Endothelial cell (in vitro differentiated cells): ENCODE measurements around the gene RCOR1. TPM values are rescaled to one million over a fixed set of nuclear protein-coding genes. Genes with fewer than 3 reads are reported as not detected.
A peak's percentile ranks its signal among the peaks of the same experiment; 100 is the strongest.

ENCODE experiments used
- DNase-seq: peaks from one replicate; pipeline ENCODE4 v3.0.0; 2021; ENCODE audit warnings: low spot score
- H3K27ac Mint-ChIP-seq: one replicate; pipeline ENCODE4 v1.8.0; 2021; ENCODE audit warnings: mixed read lengths, inconsistent platforms; ENCODE audit not compliant: unreplicated experiment
- H3K27me3 Mint-ChIP-seq: one replicate; pipeline ENCODE4 v1.8.0; 2021; ENCODE audit warnings: mild to moderate bottlenecking, moderate library complexity, mixed read lengths, inconsistent platforms; ENCODE audit not compliant: unreplicated experiment
- H3K36me3 Mint-ChIP-seq: one replicate; pipeline ENCODE4 v1.8.0; 2021; ENCODE audit warnings: mild to moderate bottlenecking, low read depth, mixed read lengths, inconsistent platforms; ENCODE audit not compliant: unreplicated experiment
- H3K4me1 Mint-ChIP-seq: one replicate; pipeline ENCODE4 v1.8.0; 2021; ENCODE audit warnings: mild to moderate bottlenecking, mixed read lengths, inconsistent platforms; ENCODE audit not compliant: unreplicated experiment
- H3K4me3 Mint-ChIP-seq: one replicate; pipeline ENCODE4 v1.8.0; 2021; ENCODE audit warnings: mild to moderate bottlenecking, mixed read lengths, inconsistent platforms; ENCODE audit not compliant: unreplicated experiment
- H3K9me3 Mint-ChIP-seq: one replicate; pipeline ENCODE4 v1.8.0; 2021; ENCODE audit warnings: mixed read lengths, inconsistent platforms; ENCODE audit not compliant: unreplicated experiment
- CTCF ChIP-seq: fragments of 200-600 bp; sonication (generic); IDR thresholded peaks from one replicate; pipeline ENCODE4 v1.5.0; 2021; ENCODE audit warnings: antibody characterized with exemption; ENCODE audit not compliant: unreplicated experiment
- total RNA-seq: library from RNA; stranded (reverse); fragmentation: NEBNext Ultra II Directional; extraction: Animal tissue kit (Norgen Biotek cat#: 25700); gene quantifications from one replicate; pipeline ENCODE4 v1.2.1, GENCODE V29; 2021; ENCODE audit not compliant: unreplicated experiment

Gene RCOR1
- total RNA-seq, 1 donor from 2014 or later, result 51.6 TPM

DNA sequence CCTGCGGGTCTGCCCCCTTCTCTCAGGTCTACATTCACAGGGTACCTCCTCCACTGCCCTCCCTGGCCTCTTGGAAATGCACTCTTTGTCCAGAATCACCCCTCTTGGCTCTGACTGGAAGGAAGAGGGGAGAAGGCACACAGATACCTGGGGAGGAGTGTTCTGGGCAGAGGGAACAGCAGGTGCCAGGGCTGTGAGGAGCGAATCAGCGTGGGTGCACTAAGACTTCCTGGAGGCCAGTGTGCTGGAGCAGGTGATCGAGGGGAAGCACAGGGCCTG lies 176.5 kb downstream of the RCOR1 start:
- H3K27ac Mint-ChIP-seq, result no peak overlapping the region
- peaks cover 8% of the 10 kb centered on the region for H3K27me3 Mint-ChIP-seq
- H3K4me3 Mint-ChIP-seq, result no peak overlapping the region
- no peaks in the 10 kb centered on the region for H3K9me3 Mint-ChIP-seq
- DNase-seq, result no peak
- peaks cover 18% of the 10 kb centered on the region for H3K4me1 Mint-ChIP-seq
- peaks cover 5% of the 10 kb centered on the region for H3K36me3 Mint-ChIP-seq
- no peak for TF ChIP-seq CTCF

DNA sequence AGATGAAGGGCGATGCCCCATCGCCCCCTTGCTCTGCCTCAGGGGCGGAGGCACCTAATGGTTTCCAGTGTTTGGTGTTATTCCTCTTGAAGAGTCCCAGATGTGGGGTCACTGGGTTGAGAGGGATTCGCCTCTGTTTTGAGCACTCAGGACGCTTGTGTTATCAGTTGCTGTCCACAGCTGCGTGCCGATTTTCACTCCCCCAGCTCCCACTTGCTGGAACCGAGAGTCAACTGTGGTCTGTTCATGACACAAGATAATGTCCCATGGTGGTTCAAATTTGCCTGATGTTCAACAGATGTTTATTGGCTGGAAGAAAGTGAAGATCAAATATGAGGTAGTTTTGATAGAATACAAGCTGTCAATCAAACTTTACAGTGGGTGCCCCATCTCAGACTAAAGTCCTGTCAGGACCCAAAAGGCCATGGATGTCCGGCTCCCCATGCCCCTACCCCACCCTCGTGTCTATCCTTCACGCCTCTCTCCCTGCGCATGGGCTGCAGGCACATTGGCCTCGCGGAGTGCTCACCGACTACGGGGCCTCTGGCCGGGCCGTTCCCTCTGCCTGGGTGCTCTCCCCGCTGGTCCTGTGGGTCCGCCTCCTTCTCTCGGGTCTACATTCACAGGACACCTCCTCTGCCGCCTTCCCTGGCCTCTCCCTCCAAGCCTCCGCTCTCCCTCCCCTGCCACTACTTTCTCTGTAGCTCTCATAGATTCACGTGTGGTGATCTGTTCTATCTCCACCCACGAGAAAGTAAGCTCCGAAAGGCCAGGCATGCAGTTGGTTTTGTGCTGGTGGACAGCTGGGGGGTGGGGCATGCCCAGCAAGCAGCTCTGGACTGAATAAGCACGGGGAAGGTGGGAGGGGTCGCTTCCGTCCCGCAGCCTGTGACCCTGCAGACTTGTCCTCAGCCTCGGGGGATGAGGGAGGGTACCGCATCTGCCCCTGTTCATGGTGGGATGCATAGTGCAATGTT lies 178.0 kb downstream of the RCOR1 start:
- H3K27ac Mint-ChIP-seq, result no peak overlapping the region
- peaks cover 18% of the 10 kb centered on the region for H3K4me1 Mint-ChIP-seq
- DNase-seq, result no peak
- no peaks in the 10 kb centered on the region for H3K9me3 Mint-ChIP-seq
- peaks cover 8% of the 10 kb centered on the region for H3K27me3 Mint-ChIP-seq
- H3K4me3 Mint-ChIP-seq, result no peak overlapping the region
- H3K36me3 Mint-ChIP-seq, result peaks cover 5% of the 10 kb centered on the region
- no peak for TF ChIP-seq CTCF

DNA sequence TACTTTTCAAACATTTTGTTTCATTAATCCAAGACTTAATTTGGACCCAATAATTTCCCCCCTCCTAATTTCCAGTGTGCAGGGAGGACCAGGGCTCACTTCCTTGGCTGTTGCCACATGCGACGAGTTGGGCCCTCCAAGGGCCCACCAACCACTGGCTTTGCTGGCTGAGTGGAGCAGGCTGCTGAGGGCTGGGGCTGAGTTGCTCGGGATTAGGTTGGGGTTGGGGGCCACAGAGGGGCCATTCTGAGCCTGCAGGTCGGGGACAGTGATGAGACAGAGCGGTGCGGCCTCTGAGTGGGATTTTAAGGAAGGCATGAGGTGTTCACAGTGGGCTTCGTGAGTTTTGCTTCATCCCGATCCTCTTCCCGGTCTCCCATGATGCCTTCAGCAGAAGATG lies 178.7 kb downstream of the RCOR1 start:
- Mint-ChIP-seq H3K9me3 (no peaks in the 10 kb centered on the region), H3K27ac (no peak overlapping the region), H3K36me3 (peaks cover 5% of the 10 kb centered on the region), H3K27me3 (peaks cover 11% of the 10 kb centered on the region), H3K4me1 (peaks cover 18% of the 10 kb centered on the region), H3K4me3 (no peak overlapping the region)
- no peak for DNase-seq
- no peak for TF ChIP-seq CTCF

DNA sequence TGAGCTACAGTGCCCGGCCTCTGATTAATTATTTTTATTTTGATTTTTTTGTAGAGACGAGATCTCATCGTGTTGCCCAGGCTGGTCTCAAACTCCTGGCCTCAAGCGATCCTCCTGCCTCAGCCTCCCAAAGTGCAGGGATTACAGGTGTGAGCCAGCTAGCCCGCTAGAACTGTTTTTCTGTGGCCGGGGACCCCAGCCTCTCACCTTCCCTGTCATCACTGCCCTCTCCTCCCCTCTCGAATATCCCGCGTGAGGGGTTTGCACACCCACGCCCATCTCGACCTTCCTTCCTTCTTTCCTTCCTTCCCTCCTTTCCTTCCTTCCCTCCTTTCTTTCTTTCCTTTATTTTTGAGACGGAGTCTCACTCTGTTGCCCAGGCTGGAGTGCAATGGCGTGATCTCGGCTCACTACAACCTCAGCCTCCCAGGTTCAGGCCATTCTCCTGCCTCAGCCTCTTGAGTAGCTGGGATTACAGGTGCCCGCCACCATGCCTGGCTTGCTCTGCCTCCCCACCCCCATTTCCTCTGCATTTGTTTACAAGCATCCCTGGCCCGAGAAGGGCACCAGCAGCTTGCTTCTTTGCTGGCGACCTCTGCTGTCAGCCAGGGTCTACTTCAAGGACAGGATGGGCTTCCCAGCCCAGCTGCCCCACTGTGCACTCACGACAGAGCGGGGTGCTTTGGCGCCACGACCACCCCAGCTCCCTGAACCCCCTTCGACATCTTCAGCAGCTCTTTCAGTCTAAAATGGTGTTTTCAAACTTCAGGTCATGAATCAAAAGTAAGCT lies 180.5 kb downstream of the RCOR1 start:
- Mint-ChIP-seq H3K4me1 (peaks cover 18% of the 10 kb centered on the region), H3K27me3 (peaks cover 10% of the 10 kb centered on the region), H3K36me3 (peaks cover 5% of the 10 kb centered on the region), H3K9me3 (no peaks in the 10 kb centered on the region), H3K27ac (peak overlapping the region; percentile 18), H3K4me3 (peak overlapping the region; percentile 1)
- peak; percentile 63 for DNase-seq
- TF ChIP-seq CTCF, result no peak
